Adipose tissue (tissue), 3 donors: ENCODE results near the gene SREK1. TPM values are rescaled to one million over a fixed set of nuclear protein-coding genes. Genes with fewer than 3 reads are reported as not detected.
"Not testable (repeated sequence)": the region's sequence is repeated elsewhere in the genome, so short reads cannot be mapped to it uniquely, and the experiment has no call there.

Source experiments
- H3K27ac ChIP-seq: one replicate; pipeline ENCODE4 v1.5.1; 2013; ENCODE audit warnings: low read depth, low read length
- WGBS, 3 donors: extraction: QIAGEN DNeasy Blood & Tissue Kit; methylation state at CpG; one replicate each; pipeline ENCODE4 v1.1.7; 2013; 5-methylcytosine and 5-hydroxymethylcytosine counted together
- polyA plus RNA-seq, 3 donors: library from polyadenylated mRNA; stranded (reverse); fragments of 200-250 nt; gene quantifications; one replicate each; pipeline ENCODE4 v1.2.3, GENCODE V29; 2013
- donor health status: healthy with polysubstance abuse.
- donor health status: Bipolar disorder and iron deficiency.
- donor health status: healthy.

Gene SREK1
- polyA plus RNA-seq, 3 donors, result 12.6 to 20.6 (median 18.8) TPM

- H3K27ac ChIP-seq, result no peak overlapping the region
- WGBS, 3 donors, result 69 to 86% (median 72%) methylated on average over 4 of the region's 4 CpGs
Observed at GRCh38 chr5:66203531-66203930, 59.4 kb downstream of the SREK1 start.

GRCh38 chr5:66206465-66206864 lies 62.4 kb downstream of the SREK1 start:
- 94 to 96% (median 95%) methylated on average over 5 of the region's 5 CpGs for WGBS, 3 donors
- no peak overlapping the region for H3K27ac ChIP-seq

GRCh38 chr5:66207800-66208561 lies 63.9 kb downstream of the SREK1 start:
- H3K27ac ChIP-seq, result no peak overlapping the region
- 72 to 86% (median 73%) methylated on average over 10 of the region's 10 CpGs for WGBS, 3 donors

GRCh38 chr5:66209350-66209749 lies 65.2 kb downstream of the SREK1 start:
- WGBS, 3 donors, result 89 to 91% (median 90%) methylated on average over 4 of the region's 4 CpGs

GRCh38 chr5:66209794-66210193 lies 65.7 kb downstream of the SREK1 start:
- 72 to 83% (median 77%) methylated on average over 6 of the region's 6 CpGs for WGBS, 3 donors

More at GRCh38 chr5:66209350-66209749, 65.2 kb downstream of the SREK1 start:
- no peak overlapping the region for H3K27ac ChIP-seq

GRCh38 chr5:66213533-66213932 lies 69.4 kb downstream of the SREK1 start:
- H3K27ac ChIP-seq, result no peak overlapping the region
- WGBS, 3 donors, result 67 to 86% (median 83%) methylated on average over 2 of the region's 2 CpGs

More at GRCh38 chr5:66209794-66210193, 65.7 kb downstream of the SREK1 start:
- no peak overlapping the region for H3K27ac ChIP-seq

- no peak overlapping the region for H3K27ac ChIP-seq
- WGBS, 3 donors, result 72 to 75% (median 73%) methylated on average over 5 of the region's 5 CpGs
Observed at GRCh38 chr5:66222455-66222854, 78.4 kb downstream of the SREK1 start.

- not testable (repeated sequence) for H3K27ac ChIP-seq
- WGBS, 3 donors, result 84 to 89% (median 84%) methylated on average over 4 of the region's 4 CpGs
Observed at GRCh38 chr5:66222896-66223295, 78.8 kb downstream of the SREK1 start.

GRCh38 chr5:66223637-66224036 lies 79.5 kb downstream of the SREK1 start:
- WGBS, 3 donors, result 57 to 64% (median 58%) methylated on average over 4 of the region's 4 CpGs
- H3K27ac ChIP-seq, result no peak overlapping the region

- no peak overlapping the region for H3K27ac ChIP-seq
- WGBS, 3 donors, result 83 to 88% (median 88%) methylated on average over 3 of the region's 3 CpGs
Observed at GRCh38 chr5:66224274-66224673, 80.2 kb downstream of the SREK1 start.

GRCh38 chr5:66224773-66225553 lies 80.9 kb downstream of the SREK1 start:
- no peak overlapping the region for H3K27ac ChIP-seq
- 84 to 90% (median 87%) methylated on average over 8 of the region's 8 CpGs for WGBS, 3 donors

GRCh38 chr5:66230551-66230950 lies 86.5 kb downstream of the SREK1 start:
- 73 to 86% (median 84%) methylated on average over 1 of the region's 1 CpG for WGBS, 3 donors
- no peak overlapping the region for H3K27ac ChIP-seq

- no peak overlapping the region for H3K27ac ChIP-seq
- WGBS, 3 donors, result 67 to 75% (median 72%) methylated on average over 2 of the region's 2 CpGs
Observed at GRCh38 chr5:66231508-66231907, 87.4 kb downstream of the SREK1 start.

- 83 to 85% (median 84%) methylated on average over 6 of the region's 6 CpGs for WGBS, 3 donors
- H3K27ac ChIP-seq, result no peak overlapping the region
Observed at GRCh38 chr5:66232275-66232674, 88.2 kb downstream of the SREK1 start.

- 70 to 78% (median 74%) methylated on average over 12 of the region's 12 CpGs for WGBS, 3 donors
- no peak overlapping the region for H3K27ac ChIP-seq
Observed at GRCh38 chr5:66232706-66233445, 88.8 kb downstream of the SREK1 start.
